PC-9 (cell line): ENCODE data around the gene GABPB1.

Experiments used
- CTCF ChIP-seq: fragments of 200-600 bp; sonication (generic); conservative IDR thresholded peaks from 2 replicates; pipeline ENCODE4 v1.6.1; 2017; ENCODE audit warnings: mixed run types, antibody characterized with exemption, mild to moderate bottlenecking, moderate library complexity
- EZH2 ChIP-seq: fragments of 200-600 bp; sonication (generic); IDR thresholded peaks from 2 replicates; pipeline ENCODE4 v1.8.0; 2017; ENCODE audit warnings: antibody characterized with exemption, low read depth

GRCh38 chr15:50377867-50378751, 23.1 kb upstream of the GABPB1 start:
- TF ChIP-seq CTCF, result no peak
- no peak for TF ChIP-seq EZH2
